K562 (cell line): ENCODE results near the gene KCNA10. TPM values are rescaled to one million over a fixed set of nuclear protein-coding genes. Genes with fewer than 3 reads are reported as not detected.

Experiments
- ATAC-seq: fragments of 200-7000 bp; cut with Tn5 transposase; 3 replicates; pipeline ENCODE4 v1.9.1; 2020; ENCODE audit warnings: moderate library complexity
- BruUV-seq: library from RNA; stranded (reverse); fragments of 400-500 nt; replicated peaks from 2 replicates; lab custom pipeline; 2021; lab: Mats Ljungman, UMichigan
- CTCF ChIA-PET: fragments of 300-600 bp; formaldehyde crosslinking; extraction: SDS; loops from one replicate; lab custom pipeline; 2021; ENCODE audit warnings: low intra/inter-chr PET ratio; lab: Yijun Ruan, JAX
- POLR2A ChIA-PET: fragments of 300-600, 350-650 bp; sonication (Branson Sonifier 250); formaldehyde crosslinking; extraction: SDS; loops from one replicate; lab custom pipeline; 2021; ENCODE audit warnings: antibody characterized with exemption, inconsistent platforms; lab: Yijun Ruan, JAX
- DNase-seq, 4 experiments: peaks; one replicate each; pipeline versions ENCODE4 v3.0.0 to v3.0.0-alpha.2; 2011 to 2018; ENCODE audit warnings: low spot score in 3 of 4, mixed read lengths in 3 of 4; ENCODE audit errors: extremely low read depth in 1 of 4
- FAIRE-seq: peaks from 2 replicates; lab custom pipeline; 2011; peaks lifted over from hg19 to GRCh38; lab: Jason Lieb, UNC
- H2AFZ ChIP-seq: 2 replicates; pipeline ENCODE4 v1.6.0; 2011; ENCODE audit warnings: low read depth, low read length, control low read depth, inconsistent platforms
- H3K27ac ChIP-seq: fragments of 200-600 bp; 3 replicates; pipeline ENCODE4 v1.8.0; 2011; ENCODE audit warnings: low read depth, mild to moderate bottlenecking, control low read depth, inconsistent platforms, low read length, moderate library complexity, mixed read lengths; ENCODE audit errors: extremely low read depth
- H3K27me3 ChIP-seq, 2 experiments: fragments of 300-600 bp in 1 of 2; 2 replicates in 1 of 2; 3 replicates in 1 of 2; pipeline versions ENCODE4 v1.6.0 to v1.8.0; 2011; ENCODE audit warnings: inconsistent platforms in 2 of 2, low read length in 2 of 2, mild to moderate bottlenecking in 1 of 2, mixed read lengths in 1 of 2, moderate library complexity in 1 of 2; ENCODE audit not compliant: control insufficient read depth in 2 of 2, insufficient read depth in 2 of 2
- H3K36me3 ChIP-seq: fragments of 300-600 bp; 3 replicates; pipeline ENCODE4 v1.8.0; 2011; ENCODE audit warnings: mild to moderate bottlenecking, low read length, inconsistent platforms; ENCODE audit not compliant: control insufficient read depth, insufficient read depth
- H3K4me1 ChIP-seq, 2 experiments: fragments of 200-600 bp in 1 of 2; replicated peaks in 1 of 2; 2 replicates in 1 of 2; 3 replicates in 1 of 2; pipeline versions ENCODE4 v1.5.1 to v1.8.0; 2011; ENCODE audit warnings: inconsistent platforms in 2 of 2, low read length in 2 of 2, mild to moderate bottlenecking in 1 of 2, mixed read lengths in 1 of 2, moderate library complexity in 1 of 2; ENCODE audit not compliant: control insufficient read depth in 2 of 2, insufficient read depth in 2 of 2
- H3K4me2 ChIP-seq: 2 replicates; pipeline ENCODE4 v1.6.1; 2011; ENCODE audit warnings: low read length, control low read depth, inconsistent platforms, mixed read lengths; ENCODE audit not compliant: insufficient read depth
- H3K4me3 ChIP-seq: fragments of 200-600 bp; sonication (generic), shearing (Covaris generic); 2 replicates; pipeline ENCODE4 v1.5.1; 2016; ENCODE audit warnings: control low read depth, inconsistent platforms
- H3K79me2 ChIP-seq: fragments of 200-600 bp; 3 replicates; pipeline ENCODE4 v1.8.0; 2011; ENCODE audit warnings: low read length, inconsistent platforms; ENCODE audit not compliant: control insufficient read depth, insufficient read depth
- H3K9ac ChIP-seq, 2 experiments: 2 replicates each; pipeline versions ENCODE4 v1.6.0 to v1.6.1; 2011; ENCODE audit warnings: low read depth in 2 of 2, low read length in 2 of 2, control low read depth in 1 of 2, inconsistent platforms in 1 of 2, mild to moderate bottlenecking in 1 of 2, mixed read lengths in 1 of 2; ENCODE audit not compliant: insufficient read depth in 1 of 2
- H3K9me1 ChIP-seq: one replicate; pipeline ENCODE4 v1.6.0; 2011; ENCODE audit warnings: inconsistent platforms, mild to moderate bottlenecking, low read length, moderate library complexity; ENCODE audit not compliant: control insufficient read depth, insufficient read depth
- H3K9me3 ChIP-seq: replicated peaks from 2 replicates; pipeline ENCODE4 v1.5.1; 2011; ENCODE audit warnings: low read depth, low read length, inconsistent platforms; ENCODE audit not compliant: control insufficient read depth, insufficient read depth
- H4K20me1 ChIP-seq: replicated peaks from 2 replicates; pipeline ENCODE4 v1.6.1; 2011; ENCODE audit warnings: low read length, inconsistent platforms, mixed read lengths; ENCODE audit not compliant: control insufficient read depth, insufficient read depth
- CBFA2T3 ChIP-seq: fragments of 450-650 bp; IDR thresholded peaks from 2 replicates; pipeline ENCODE4 v1.6.1; 2017
- CBX2 ChIP-seq: fragments of 200-600 bp; sonication (generic); IDR thresholded peaks from one replicate; pipeline ENCODE4 v1.6.1; 2012; ENCODE audit warnings: mild to moderate bottlenecking, low read length, inconsistent platforms; ENCODE audit not compliant: insufficient read depth, poor library complexity, severe bottlenecking
- HDAC6 ChIP-seq: IDR thresholded peaks from 2 replicates; pipeline ENCODE4 v1.6.1; 2012; ENCODE audit warnings: low read depth, mild to moderate bottlenecking, control low read depth, inconsistent platforms, low read length, moderate library complexity
- KLF6 ChIP-seq: fragments of 250-450 bp; sonication (Bioruptor Pico); IDR thresholded peaks from 2 replicates; pipeline ENCODE4 v1.4.0; 2020; ENCODE audit warnings: mild to moderate bottlenecking, moderate library complexity, borderline replicate concordance
- LARP7 ChIP-seq: fragments of 450-650 bp; IDR thresholded peaks from 2 replicates; pipeline ENCODE4 v1.6.1; 2016
- NCOA1 ChIP-seq: fragments of 450-650 bp; IDR thresholded peaks from 2 replicates; pipeline ENCODE4 v1.6.1; 2016; ENCODE audit warnings: low read depth
- NFE2L1 ChIP-seq: fragments of 450-650 bp; IDR thresholded peaks from 2 replicates; pipeline ENCODE4 v1.6.1; 2016; ENCODE audit warnings: missing genetic modification characterization, low read depth, mild to moderate bottlenecking, missing compliant biosample characterization, moderate library complexity, borderline replicate concordance
- OTX1 ChIP-seq: fragments of 450-650 bp; formaldehyde crosslinking; IDR thresholded peaks from 2 replicates; pipeline ENCODE4 v1.4.0; 2022; ENCODE audit warnings: mild to moderate bottlenecking
- PRMT5 ChIP-seq: sonication (generic); formaldehyde crosslinking; IDR thresholded peaks from 2 replicates; pipeline ENCODE4 v1.5.0; 2020; ENCODE audit warnings: missing genetic modification reagents
- PTTG1 ChIP-seq: fragments of 450-650 bp; IDR thresholded peaks from 2 replicates; pipeline ENCODE4 v1.6.1; 2016; ENCODE audit warnings: low read depth, mild to moderate bottlenecking, missing genetic modification characterization, missing compliant biosample characterization
- SNRNP70 ChIP-seq: fragments of 200-400 bp; formaldehyde crosslinking; optimal IDR thresholded peaks from 2 replicates; pipeline ENCODE3; 2017; ENCODE audit warnings: low read depth, low read length
- ZNF12 ChIP-seq: sonication (generic); formaldehyde crosslinking; IDR thresholded peaks from 2 replicates; pipeline ENCODE4 v1.4.0; 2020; ENCODE audit warnings: mild to moderate bottlenecking, missing genetic modification reagents
- ZNF143 ChIP-seq: sonication (generic); formaldehyde crosslinking; IDR thresholded peaks from 2 replicates; pipeline ENCODE4 v1.9.0; 2022; ENCODE audit warnings: mild to moderate bottlenecking, missing genetic modification reagents
- WGBS: fragments of 100-300 bp; shearing (Covaris generic); methylation state at CpG from one replicate; pipeline ENCODE4 v1.1.6; 2016; ENCODE audit warnings: low coverage, mixed read lengths; ENCODE audit not compliant: insufficient coverage; ENCODE audit errors: missing lambda C conversion rate; 5-methylcytosine and 5-hydroxymethylcytosine counted together
- in situ Hi-C: fragments of 300-500 bp; cut with MboI; formaldehyde crosslinking; loops from 4 replicates; pipeline ENCODE4 v1.15.0; 2018; ENCODE audit warnings: inconsistent platforms, mixed read lengths
- intact Hi-C: fragments of 100-400 bp; cut with micrococcal nuclease; formaldehyde crosslinking; loops from 2 replicates; pipeline ENCODE4 v1.14.2; 2022
- polyA plus RNA-seq, 8 experiments: library from polyadenylated mRNA; depleted of rRNA in 4 of 8; stranded (reverse) in 5 of 8; unstranded in 3 of 8; fragments of >200 nt; fragmentation: Nextera tagmentation in 2 of 8; fragmentation: Illumina TruSeq in 1 of 8; extraction: Ambion mirVana in 2 of 8; extraction: Trizol in 1 of 8; gene quantifications; 2 replicates each; pipeline versions ENCODE4 v1.2.1 to v1.2.3, GENCODE V29; 2011 to 2014; ENCODE audit warnings: inconsistent platforms in 1 of 8, missing spikeins in 1 of 8
- total RNA-seq, 7 experiments: library from RNA; depleted of rRNA in 6 of 7; stranded (reverse); fragments of >200 nt in 6 of 7; fragmentation: Illumina TruSeq in 2 of 7; extraction: Trizol in 2 of 7; gene quantifications; 2 replicates each; pipeline versions ENCODE4 v1.2.1 to v1.2.3, GENCODE V29; 2011 to 2021; ENCODE audit warnings: low replicate concordance in 1 of 7
- TF ChIP-seq, protein P1 (sequence below): sonication (generic); formaldehyde crosslinking; IDR thresholded peaks from 2 replicates; pipeline ENCODE4 v1.8.0; 2023; ENCODE audit warnings: mild to moderate bottlenecking, missing genetic modification reagents
- TF ChIP-seq, protein P2 (sequence below): fragments of 450-650 bp; formaldehyde crosslinking; IDR thresholded peaks from 2 replicates; pipeline ENCODE4 v1.4.0; 2022; ENCODE audit warnings: missing genetic modification characterization

Gene KCNA10
- total and polyA plus RNA-seq, 9 of the 15 experiments (the other 6 are each of a cell fraction or from before 2014, with no cell fraction given) = not detected

DNA sequence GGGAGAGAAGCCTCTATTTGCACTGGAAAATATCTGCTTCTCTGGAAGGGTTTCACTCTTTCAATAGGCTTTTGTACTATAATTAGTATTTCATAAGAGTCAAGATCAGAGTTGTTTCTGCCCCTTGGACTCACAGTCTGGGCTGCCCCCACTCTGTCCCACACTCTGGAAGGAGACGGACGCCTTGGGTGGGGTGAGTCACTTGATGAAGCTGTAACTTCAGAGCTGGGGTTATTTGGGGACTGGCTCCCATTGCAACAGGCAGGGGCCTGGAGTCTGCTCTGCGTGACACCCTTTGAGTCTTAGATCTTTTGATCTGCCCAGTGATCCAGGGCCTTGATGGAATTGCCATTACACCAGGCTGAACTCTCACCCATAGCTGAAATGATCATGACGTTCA lies 4.0 kb upstream of the KCNA10 start:
- no peaks in the 10 kb centered on the region for H3K79me2 ChIP-seq
- in situ Hi-C loops = no loop called here

More for the DNA sequence above, 4.0 kb upstream of the KCNA10 start:
- no peaks in the 10 kb centered on the region for H3K9me1 ChIP-seq
- intact Hi-C loops = loop anchor here (5.0 kb wide), 1 partner anchor 244 kb away; no protein-coding TSS in a partner anchor
- peaks cover 14% of the 10 kb centered on the region for H4K20me1 ChIP-seq
- CTCF ChIA-PET = no interaction called here
- WGBS = 1% methylated on average over 4 of the region's 4 CpGs
- TF ChIP-seq NCOA1 = no peak
- TF ChIP-seq OTX1 (CRISPR knock-in tag) = no peak
- TF ChIP-seq, protein P1, sequence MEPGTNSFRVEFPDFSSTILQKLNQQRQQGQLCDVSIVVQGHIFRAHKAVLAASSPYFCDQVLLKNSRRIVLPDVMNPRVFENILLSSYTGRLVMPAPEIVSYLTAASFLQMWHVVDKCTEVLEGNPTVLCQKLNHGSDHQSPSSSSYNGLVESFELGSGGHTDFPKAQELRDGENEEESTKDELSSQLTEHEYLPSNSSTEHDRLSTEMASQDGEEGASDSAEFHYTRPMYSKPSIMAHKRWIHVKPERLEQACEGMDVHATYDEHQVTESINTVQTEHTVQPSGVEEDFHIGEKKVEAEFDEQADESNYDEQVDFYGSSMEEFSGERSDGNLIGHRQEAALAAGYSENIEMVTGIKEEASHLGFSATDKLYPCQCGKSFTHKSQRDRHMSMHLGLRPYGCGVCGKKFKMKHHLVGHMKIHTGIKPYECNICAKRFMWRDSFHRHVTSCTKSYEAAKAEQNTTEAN (CRISPR knock-in tag) = no peak
- TF ChIP-seq ZNF143 (CRISPR knock-in tag) = no peak
- no peak for TF ChIP-seq SNRNP70
- TF ChIP-seq KLF6 (CRISPR knock-in tag) = no peak
- TF ChIP-seq ZNF12 (CRISPR knock-in tag) = no peak
- TF ChIP-seq, protein P2, sequence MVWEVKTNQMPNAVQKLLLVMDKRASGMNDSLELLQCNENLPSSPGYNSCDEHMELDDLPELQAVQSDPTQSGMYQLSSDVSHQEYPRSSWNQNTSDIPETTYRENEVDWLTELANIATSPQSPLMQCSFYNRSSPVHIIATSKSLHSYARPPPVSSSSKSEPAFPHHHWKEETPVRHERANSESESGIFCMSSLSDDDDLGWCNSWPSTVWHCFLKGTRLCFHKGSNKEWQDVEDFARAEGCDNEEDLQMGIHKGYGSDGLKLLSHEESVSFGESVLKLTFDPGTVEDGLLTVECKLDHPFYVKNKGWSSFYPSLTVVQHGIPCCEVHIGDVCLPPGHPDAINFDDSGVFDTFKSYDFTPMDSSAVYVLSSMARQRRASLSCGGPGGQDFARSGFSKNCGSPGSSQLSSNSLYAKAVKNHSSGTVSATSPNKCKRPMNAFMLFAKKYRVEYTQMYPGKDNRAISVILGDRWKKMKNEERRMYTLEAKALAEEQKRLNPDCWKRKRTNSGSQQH (CRISPR knock-in tag) = no peak
- TF ChIP-seq PRMT5 = no peak
- TF ChIP-seq CBX2 = no peak
- no peak for TF ChIP-seq PTTG1
- no peak for TF ChIP-seq HDAC6
- no peak for TF ChIP-seq CBFA2T3
- TF ChIP-seq LARP7 = no peak
- no peak for TF ChIP-seq NFE2L1
- TF ChIP-seq, all 486 proteins: peak for 0
- Histone ChIP-seq H3K4me2 (no peak overlapping the region), H3K4me3 (no peak overlapping the region), H2AFZ (no peak overlapping the region), H3K9me3 (no peaks in the 10 kb centered on the region), H3K36me3 (no peaks in the 10 kb centered on the region), H3K9ac (no peak overlapping the region), H3K27me3 (peaks cover 2 to 43% of the 10 kb centered on the region in 2 experiments; a peak in 3 of 5 replicates), H3K27ac (no peak overlapping the region), H3K4me1 (no peaks in the 10 kb centered on the region; a peak in 2 of 5 replicates)
- ATAC-seq = no peak
- no peak for FAIRE-seq
- no TSS peak for BruUV-seq
- DNase-seq = no peak
- POLR2A ChIA-PET = interaction anchor here (0.7 to 1.4 kb wide), 2 partner anchors 10 to 324 kb away, joined by 4 read pairs; no protein-coding TSS in a partner anchor
